ENCODE data around the gene UMODL1.

- no peak for TF ChIP-seq GATA3 (IDR thresholded peaks at IDR 0.05; ENCODE audit: low read depth, low read length)
- TF ChIP-seq GATA2 (IDR thresholded peaks at IDR 0.05; ENCODE audit: low read depth, low read length), result no peak
These were observed 15.9 kb downstream of the UMODL1 start for GRCh38 chr21:42086969-42087368.

Measured in SH-SY5Y (cell line).